Measurements from ENCODE around the gene CYP26B1. TPM values are rescaled to one million over a fixed set of nuclear protein-coding genes. Genes with fewer than 3 reads are reported as not detected.

CYP26B1 gene
- total RNA-seq, 1 donor from 2014 or later, result 1,322 TPM

GRCh38 chr2:72175636-72176035 lies 28.0 kb upstream of the CYP26B1 start:
- H3K9me3 Mint-ChIP-seq, result peaks cover 4% of the 10 kb centered on the region
- H3K36me3 Mint-ChIP-seq, result peaks cover 64% of the 10 kb centered on the region
- no peak for DNase-seq (ENCODE audit: low spot score in 2 of 2, unreplicated experiment in 2 of 2)
- TF ChIP-seq CTCF (IDR thresholded peaks at IDR 0.05; ENCODE audit: unreplicated experiment), result no peak
- H3K4me3 Mint-ChIP-seq, result no peak overlapping the region
- peaks cover 11% of the 10 kb centered on the region for H3K4me1 Mint-ChIP-seq
- no peaks in the 10 kb centered on the region for H3K27me3 Mint-ChIP-seq (ENCODE audit: low read depth)
- H3K27ac Mint-ChIP-seq, result no peak overlapping the region

GRCh38 chr2:72173640-72174321 lies 26.1 kb upstream of the CYP26B1 start:
- peaks cover 11% of the 10 kb centered on the region for H3K4me1 Mint-ChIP-seq
- TF ChIP-seq CTCF (IDR thresholded peaks at IDR 0.05; ENCODE audit: unreplicated experiment), result no peak
- no peak for DNase-seq (ENCODE audit: low spot score in 2 of 2, unreplicated experiment in 2 of 2)
- peaks cover 11% of the 10 kb centered on the region for H3K9me3 Mint-ChIP-seq
- peaks cover 56% of the 10 kb centered on the region for H3K36me3 Mint-ChIP-seq
- H3K27me3 Mint-ChIP-seq (ENCODE audit: low read depth), result no peaks in the 10 kb centered on the region
- H3K27ac Mint-ChIP-seq, result peak overlapping the region; percentile 81
- H3K4me3 Mint-ChIP-seq, result no peak overlapping the region

GRCh38 chr2:72172478-72172877 lies 24.8 kb upstream of the CYP26B1 start:
- H3K4me3 Mint-ChIP-seq, result no peak overlapping the region
- TF ChIP-seq CTCF (IDR thresholded peaks at IDR 0.05; ENCODE audit: unreplicated experiment), result no peak
- peaks cover 11% of the 10 kb centered on the region for H3K4me1 Mint-ChIP-seq
- no peak overlapping the region for H3K27ac Mint-ChIP-seq
- DNase-seq (ENCODE audit: low spot score in 2 of 2, unreplicated experiment in 2 of 2), result no peak
- peaks cover 48% of the 10 kb centered on the region for H3K36me3 Mint-ChIP-seq
- peaks cover 18% of the 10 kb centered on the region for H3K9me3 Mint-ChIP-seq
- no peaks in the 10 kb centered on the region for H3K27me3 Mint-ChIP-seq (ENCODE audit: low read depth)

GRCh38 chr2:72166279-72166678 lies 18.6 kb upstream of the CYP26B1 start:
- no peak for TF ChIP-seq CTCF (IDR thresholded peaks at IDR 0.05; ENCODE audit: unreplicated experiment)
- Mint-ChIP-seq H3K9me3 (peaks cover 23% of the 10 kb centered on the region), H3K27ac (peak overlapping the region; percentile 60), H3K4me3 (no peak overlapping the region), H3K27me3 (ENCODE audit: low read depth) (no peaks in the 10 kb centered on the region), H3K36me3 (peaks cover 15% of the 10 kb centered on the region), H3K4me1 (peaks cover 17% of the 10 kb centered on the region)
- no peak for DNase-seq (ENCODE audit: low spot score in 2 of 2, unreplicated experiment in 2 of 2)

GRCh38 chr2:72165792-72166191 lies 18.1 kb upstream of the CYP26B1 start:
- Mint-ChIP-seq H3K4me1 (peaks cover 21% of the 10 kb centered on the region), H3K27ac (peak overlapping the region; percentile 60), H3K9me3 (peaks cover 20% of the 10 kb centered on the region), H3K27me3 (ENCODE audit: low read depth) (no peaks in the 10 kb centered on the region), H3K36me3 (peaks cover 12% of the 10 kb centered on the region), H3K4me3 (no peak overlapping the region)
- TF ChIP-seq CTCF (IDR thresholded peaks at IDR 0.05; ENCODE audit: unreplicated experiment), result no peak
- DNase-seq (ENCODE audit: low spot score in 2 of 2, unreplicated experiment in 2 of 2), result no peak

All from mesothelial cell of epicardium (in vitro differentiated cells).